SIG-M5 (cell line): Measurements from ENCODE around the gene SCFD2.

ENCODE experiments used
- DNase-seq: peaks from one replicate; lab custom pipeline; 2025; lab: John Stamatoyannopoulos, UW

The SCFD2 gene

GRCh38 chr4:52883183-52883621 is 482.7 kb downstream of the SCFD2 start:
- DNase-seq = no peak

- no peak for DNase-seq
Measured at GRCh38 chr4:52880994-52881393, 484.9 kb downstream of the SCFD2 start.

GRCh38 chr4:52879471-52879870 is 486.4 kb downstream of the SCFD2 start:
- no peak for DNase-seq

GRCh38 chr4:52877694-52878093 is 488.2 kb downstream of the SCFD2 start:
- no peak for DNase-seq

- no peak for DNase-seq
Measured at GRCh38 chr4:52877036-52877435, 488.8 kb downstream of the SCFD2 start.

- no peak for DNase-seq
Measured at GRCh38 chr4:52876069-52876468, 489.8 kb downstream of the SCFD2 start.

GRCh38 chr4:52874948-52875347 is 490.9 kb downstream of the SCFD2 start:
- no peak for DNase-seq

- DNase-seq = no peak
Measured at GRCh38 chr4:52873861-52874343, 492.0 kb downstream of the SCFD2 start.

- no peak for DNase-seq
Measured at GRCh38 chr4:52873191-52873590, 492.7 kb downstream of the SCFD2 start.

- no peak for DNase-seq
Measured at GRCh38 chr4:52870225-52870624, 495.6 kb downstream of the SCFD2 start.

- no peak for DNase-seq
Measured at GRCh38 chr4:52869656-52870055, 496.2 kb downstream of the SCFD2 start.

GRCh38 chr4:52869196-52869595 is 496.7 kb downstream of the SCFD2 start:
- no peak for DNase-seq

- no peak for DNase-seq
Measured at GRCh38 chr4:52868133-52868532, 497.7 kb downstream of the SCFD2 start.

GRCh38 chr4:52867163-52867562 is 498.7 kb downstream of the SCFD2 start:
- DNase-seq = no peak

GRCh38 chr4:52866734-52867133 is 499.1 kb downstream of the SCFD2 start:
- no peak for DNase-seq

- no peak for DNase-seq
Measured at GRCh38 chr4:52865300-52865699, 500.6 kb downstream of the SCFD2 start.

- DNase-seq = no peak
Measured at GRCh38 chr4:52864793-52865192, 501.1 kb downstream of the SCFD2 start.

GRCh38 chr4:52863324-52863723 is 502.5 kb downstream of the SCFD2 start:
- no peak for DNase-seq

- no peak for DNase-seq
Measured at GRCh38 chr4:52862639-52863161, 503.2 kb downstream of the SCFD2 start.

GRCh38 chr4:52861879-52862616 is 503.8 kb downstream of the SCFD2 start, which contains the start of gene RASL11B:
Gene RASL11B, plus strand, starts transcription at chr4:52862317. Its CDS starts 191 bp downstream, at chr4:52862508.
- DNase-seq = no peak

GRCh38 chr4:52861171-52861823 is 504.6 kb downstream of the SCFD2 start:
- no peak for DNase-seq

GRCh38 chr4:52860361-52860760 is 505.5 kb downstream of the SCFD2 start:
- DNase-seq = no peak

GRCh38 chr4:52856801-52857200 is 509.1 kb downstream of the SCFD2 start:
- no peak for DNase-seq
